T-cell (primary cell): ENCODE measurements around the gene ARHGEF28. TPM values are rescaled to one million over a fixed set of nuclear protein-coding genes. Genes with fewer than 3 reads are reported as not detected.

Experiments used
- ATAC-seq, 4 experiments: fragments of 200-7000 bp in 3 of 4; fragments of 150-1000 bp in 1 of 4; cut with Tn5 transposase; replicated peaks in 1 of 4; 1 replicate in 3 of 4; 2 replicates in 1 of 4; pipeline ENCODE4 v1.10.0; 2021; ENCODE audit warnings: moderate library complexity in 3 of 4, mild to moderate bottlenecking in 2 of 4, moderate number of reproducible peaks in 1 of 4
- CTCF ChIA-PET, 2 donors: fragments of 300-600 bp; sonication (Branson Sonifier 250); formaldehyde crosslinking; loops; one replicate each; lab custom pipeline; 2022; ENCODE audit warnings: antibody characterized with exemption in 2 of 2; lab: Charles Lee
- POLR2A ChIA-PET, 2 donors: fragments of 300-600 bp; sonication (Branson Sonifier 250); formaldehyde crosslinking; loops; one replicate each; lab custom pipeline; 2022; ENCODE audit warnings: antibody characterized with exemption in 2 of 2; lab: Charles Lee
- DNase-seq, 35 experiments: peaks; one replicate each; pipeline versions ENCODE4 v3.0.0 to v3.0.0-alpha.2; 2013 to 2023
- H3K27ac ChIP-seq: one replicate; pipeline ENCODE4 v1.5.1; 2013; ENCODE audit warnings: low read length
- H3K27me3 ChIP-seq, 2 experiments: replicated peaks in 1 of 2; 1 replicate in 1 of 2; 2 replicates in 1 of 2; pipeline versions ENCODE4 v1.6.1 to v1.7.0; 2013; ENCODE audit warnings: low read length in 1 of 2, mixed read lengths in 1 of 2; ENCODE audit not compliant: control insufficient read depth in 2 of 2, insufficient read depth in 2 of 2; ENCODE audit errors: extremely low read depth in 1 of 2
- H3K36me3 ChIP-seq, 2 donors: 1 replicate in 1 of 2; 2 replicates in 1 of 2; pipeline versions ENCODE4 v1.6.1 to v1.7.0; 2013; ENCODE audit warnings: low read length in 1 of 2; ENCODE audit not compliant: control insufficient read depth in 2 of 2, insufficient read depth in 1 of 2; ENCODE audit errors: extremely low read depth in 1 of 2
- H3K4me1 ChIP-seq, 2 experiments: 1 replicate in 1 of 2; 2 replicates in 1 of 2; pipeline versions ENCODE4 v1.6.1 to v1.7.0; 2013; ENCODE audit warnings: low read length in 2 of 2, mixed read lengths in 1 of 2; ENCODE audit not compliant: insufficient read depth in 2 of 2, control insufficient read depth in 1 of 2; ENCODE audit errors: extremely low read depth in 1 of 2
- H3K4me3 ChIP-seq, 2 donors: 1 replicate in 1 of 2; 2 replicates in 1 of 2; pipeline versions ENCODE4 v1.5.1 to v1.7.0; 2013; ENCODE audit warnings: mild to moderate bottlenecking in 2 of 2, low read length in 1 of 2, moderate library complexity in 1 of 2; ENCODE audit not compliant: control insufficient read depth in 1 of 2; ENCODE audit errors: extremely low read depth in 1 of 2
- H3K9me3 ChIP-seq: 2 replicates; pipeline ENCODE4 v1.7.0; 2013
- H3K27ac Mint-ChIP-seq, 2 donors: one replicate each; pipeline ENCODE4 v1.8.0; 2020 to 2021; ENCODE audit warnings: mild to moderate bottlenecking in 2 of 2, mixed read lengths in 2 of 2
- H3K27me3 Mint-ChIP-seq, 2 donors: one replicate each; pipeline ENCODE4 v1.8.0; 2021 to 2022; ENCODE audit warnings: mixed read lengths in 2 of 2
- H3K36me3 Mint-ChIP-seq: one replicate; pipeline ENCODE4 v1.8.0; 2021; ENCODE audit warnings: mixed read lengths
- H3K4me1 Mint-ChIP-seq, 3 donors: one replicate each; pipeline ENCODE4 v1.8.0; 2020 to 2022; ENCODE audit warnings: mixed read lengths in 3 of 3, mild to moderate bottlenecking in 1 of 3
- H3K4me3 Mint-ChIP-seq, 3 donors: one replicate each; pipeline ENCODE4 v1.8.0; 2020 to 2022; ENCODE audit warnings: mild to moderate bottlenecking in 3 of 3, mixed read lengths in 3 of 3, moderate library complexity in 3 of 3
- H3K9me3 Mint-ChIP-seq, 3 donors: one replicate each; pipeline ENCODE4 v1.8.0; 2020 to 2022; ENCODE audit warnings: mixed read lengths in 3 of 3
- WGBS: methylation state at CpG from one replicate; pipeline ENCODE4 v1.1.5; 2013; ENCODE audit warnings: missing lambda C conversion rate; ENCODE audit not compliant: insufficient coverage; 5-methylcytosine and 5-hydroxymethylcytosine counted together
- total RNA-seq, 35 experiments: library from RNA in 6 of 35; stranded (reverse) in 6 of 35; fragments of 120-200 nt in 1 of 35; gene quantifications; one replicate each; pipeline versions ENCODE4 v1.2.1 to v1.2.4 and lab custom pipeline; 2013 to 2026

The ARHGEF28 gene
- total RNA-seq, 5 donors from 2014 or later (not counting 1 experiment from before 2014, with no cell fraction given) = 0.05 to 0.73 (median 0.36) TPM

DNA sequence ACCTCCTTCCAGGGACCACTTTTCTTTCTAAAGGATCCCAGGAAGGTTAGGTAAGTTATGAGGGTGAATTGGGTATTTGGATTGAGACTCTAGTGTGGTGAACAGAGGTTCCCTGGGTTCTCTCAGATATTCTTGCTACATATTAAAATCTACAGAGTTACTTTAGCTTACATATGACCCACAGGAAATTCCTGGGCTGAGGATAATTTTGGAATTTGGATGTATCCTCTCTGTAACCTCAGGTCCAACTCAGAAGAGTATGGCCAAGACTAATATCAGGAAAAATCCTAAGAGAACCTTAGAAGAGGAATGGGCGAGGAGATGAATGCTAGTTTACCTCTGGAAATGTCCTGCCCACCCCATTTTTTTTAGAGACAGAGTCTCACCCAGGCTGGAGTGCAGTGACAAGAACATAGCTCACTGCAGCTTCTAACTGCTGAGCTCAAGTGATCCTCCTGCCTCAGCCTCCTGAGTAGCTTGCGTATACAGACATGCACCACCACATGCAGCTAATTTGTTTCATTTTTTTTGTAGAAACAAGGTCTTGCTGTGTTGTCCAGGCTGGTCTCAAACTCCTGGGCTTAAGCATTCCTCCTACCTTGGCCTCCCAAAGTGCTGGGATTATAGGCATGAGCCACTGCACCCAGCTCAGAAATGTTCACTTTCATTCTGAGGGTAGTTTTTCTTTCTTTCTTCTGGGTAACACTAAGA, 196.4 kb downstream of the ARHGEF28 start:
- no peaks in the 10 kb centered on the region for H3K4me1 Mint-ChIP-seq
- H3K27ac Mint-ChIP-seq = no peak overlapping the region
- no peaks in the 10 kb centered on the region for H3K9me3 ChIP-seq

DNA sequence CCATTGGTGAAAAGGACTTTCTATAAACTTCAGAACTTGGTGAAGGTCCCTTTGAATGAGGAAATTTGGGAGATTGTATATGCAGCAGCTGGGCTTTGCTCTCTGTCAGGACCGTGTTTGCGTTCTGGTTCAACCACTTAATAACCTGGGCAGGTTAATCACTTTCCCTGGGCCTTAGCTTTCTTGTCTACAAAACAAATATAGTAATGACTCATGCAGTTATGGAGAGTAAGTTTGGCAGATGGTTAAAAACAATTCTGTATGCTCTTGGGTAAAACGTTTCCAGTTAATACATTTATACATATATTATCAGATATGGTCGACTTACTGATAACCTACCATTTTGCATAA, 197.0 kb downstream of the ARHGEF28 start:
- Histone ChIP-seq H3K4me3 (no peak overlapping the region), H3K27me3 (peaks cover 0 to 3% of the 10 kb centered on the region in 2 experiments), H3K36me3 (no peaks in the 10 kb centered on the region), H3K4me1 (no peaks in the 10 kb centered on the region), H3K27ac (no peak overlapping the region), H3K9me3 (no peaks in the 10 kb centered on the region)
- WGBS = no CpG with 5 or more reads among the region's 4 CpGs
- ChIA-PET CTCF (no interaction called here), POLR2A (no interaction called here)
- Mint-ChIP-seq H3K9me3 (no peaks in the 10 kb centered on the region), H3K4me3 (no peak overlapping the region), H3K4me1 (no peaks in the 10 kb centered on the region), H3K27ac (no peak overlapping the region), H3K27me3 (peaks cover 0 to 10% of the 10 kb centered on the region in 2 donors), H3K36me3 (no peaks in the 10 kb centered on the region)
- DNase-seq = no peak
- ATAC-seq = no peak

More for the DNA sequence above, 196.4 kb downstream of the ARHGEF28 start:
- H3K27me3 Mint-ChIP-seq = peaks cover 0 to 10% of the 10 kb centered on the region in 2 donors
- no peak overlapping the region for H3K4me3 Mint-ChIP-seq
- H3K36me3 Mint-ChIP-seq = no peaks in the 10 kb centered on the region
- ChIA-PET CTCF (interaction anchor here in 1 of 2 donors (0.6 kb wide), 1 partner anchor 30 kb away, joined by 3 read pairs; no protein-coding TSS in a partner anchor), POLR2A (no interaction called here)
- Histone ChIP-seq H3K36me3 (no peaks in the 10 kb centered on the region), H3K4me1 (no peaks in the 10 kb centered on the region), H3K4me3 (no peak overlapping the region), H3K27ac (no peak overlapping the region), H3K27me3 (peaks cover 0 to 3% of the 10 kb centered on the region in 2 experiments)
- ATAC-seq = no peak
- H3K9me3 Mint-ChIP-seq = no peaks in the 10 kb centered on the region
- DNase-seq = no peak
- 86% methylated on average over 1 of the region's 2 CpGs for WGBS

DNA sequence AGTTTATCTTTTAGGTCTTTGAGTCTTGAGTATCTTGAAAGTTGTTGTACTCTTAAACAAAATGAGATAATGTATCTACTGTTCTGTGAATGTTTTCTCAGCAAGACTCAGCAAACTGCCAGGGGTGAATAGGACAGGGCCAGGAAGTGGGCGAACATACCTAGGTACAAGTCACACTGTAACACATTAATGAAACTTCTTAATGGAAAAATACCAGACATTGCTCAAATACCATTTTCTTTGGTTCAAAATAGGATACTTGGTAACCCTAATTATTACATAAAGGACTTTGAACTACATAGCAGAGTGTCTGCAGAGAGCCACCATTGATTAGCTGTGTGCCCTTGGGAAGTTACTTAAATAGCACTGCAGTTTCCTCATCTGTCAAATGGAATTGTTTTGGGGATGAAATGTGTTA, 197.5 kb downstream of the ARHGEF28 start:
- H3K27ac Mint-ChIP-seq = no peak overlapping the region
- Histone ChIP-seq H3K4me1 (no peaks in the 10 kb centered on the region), H3K27ac (no peak overlapping the region), H3K27me3 (peaks cover 0 to 3% of the 10 kb centered on the region in 2 experiments), H3K4me3 (no peak overlapping the region), H3K9me3 (no peaks in the 10 kb centered on the region), H3K36me3 (no peaks in the 10 kb centered on the region)
- WGBS = no CpG with 5 or more reads among the region's 1 CpG
- H3K4me3 Mint-ChIP-seq = no peak overlapping the region
- H3K27me3 Mint-ChIP-seq = peaks cover 0 to 10% of the 10 kb centered on the region in 2 donors
- ChIA-PET CTCF (no interaction called here), POLR2A (no interaction called here)
- no peaks in the 10 kb centered on the region for H3K9me3 Mint-ChIP-seq
- no peak for DNase-seq
- no peaks in the 10 kb centered on the region for H3K4me1 Mint-ChIP-seq
- no peaks in the 10 kb centered on the region for H3K36me3 Mint-ChIP-seq
- no peak for ATAC-seq

DNA sequence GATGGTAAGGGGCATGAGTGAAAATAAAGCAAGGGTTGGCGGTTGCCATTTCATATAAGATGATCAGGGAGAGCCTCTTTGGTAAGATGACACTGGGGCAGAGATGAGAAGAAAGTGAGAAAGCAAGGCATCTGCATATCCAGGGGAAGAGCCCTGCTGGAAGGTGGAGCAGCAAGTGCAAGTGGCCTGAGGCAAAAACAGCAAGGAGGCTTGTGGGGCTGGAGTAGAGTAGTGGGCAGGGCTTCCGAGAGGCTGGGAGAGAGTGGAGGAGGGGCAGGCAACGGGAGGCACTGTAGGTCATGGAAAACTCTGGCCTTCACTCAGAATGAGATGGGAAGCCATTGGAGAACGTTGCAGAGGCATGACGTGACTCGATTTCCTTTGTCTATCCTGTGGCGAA, 199.2 kb downstream of the ARHGEF28 start:
- H3K27ac Mint-ChIP-seq = no peak overlapping the region
- CTCF ChIA-PET = no interaction called here
- H3K27me3 Mint-ChIP-seq = peaks cover 0 to 10% of the 10 kb centered on the region in 2 donors
- H3K36me3 ChIP-seq = no peaks in the 10 kb centered on the region
- H3K4me3 Mint-ChIP-seq = no peak overlapping the region
- DNase-seq = no peak
- WGBS = 83% methylated on average over 6 of the region's 7 CpGs
- ATAC-seq = no peak
- H3K9me3 Mint-ChIP-seq = no peaks in the 10 kb centered on the region
- H3K27me3 ChIP-seq = peaks cover 0 to 3% of the 10 kb centered on the region in 2 experiments
- no peaks in the 10 kb centered on the region for H3K4me1 ChIP-seq
- H3K36me3 Mint-ChIP-seq = no peaks in the 10 kb centered on the region
- no peaks in the 10 kb centered on the region for H3K9me3 ChIP-seq
- no peaks in the 10 kb centered on the region for H3K4me1 Mint-ChIP-seq
- H3K27ac ChIP-seq = no peak overlapping the region
- POLR2A ChIA-PET = no interaction called here
- H3K4me3 ChIP-seq = no peak overlapping the region

DNA sequence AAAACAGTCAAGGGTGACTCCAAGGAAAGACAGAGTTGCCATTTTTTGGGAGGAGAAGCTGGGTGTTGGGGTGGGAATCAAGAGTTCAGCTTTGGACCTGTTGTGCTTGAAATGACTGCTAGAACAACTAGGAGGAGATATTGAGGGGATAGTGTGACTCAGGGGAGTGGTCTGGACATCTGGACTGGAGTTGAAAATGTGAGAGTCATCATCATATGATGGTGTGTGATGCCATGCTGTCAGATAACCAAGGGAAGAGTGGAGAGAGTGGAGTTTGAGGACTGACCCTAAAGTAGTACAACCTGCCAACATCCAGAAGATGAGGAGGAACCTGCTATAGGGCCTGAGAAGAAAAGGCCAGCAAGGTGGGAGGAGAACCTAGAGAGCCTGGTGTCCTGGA, 199.7 kb downstream of the ARHGEF28 start:
- no peaks in the 10 kb centered on the region for H3K36me3 Mint-ChIP-seq
- Histone ChIP-seq H3K27me3 (peaks cover 0 to 3% of the 10 kb centered on the region in 2 experiments), H3K27ac (no peak overlapping the region), H3K36me3 (no peaks in the 10 kb centered on the region), H3K4me3 (no peak overlapping the region), H3K9me3 (no peaks in the 10 kb centered on the region), H3K4me1 (no peaks in the 10 kb centered on the region)
- CTCF ChIA-PET = no interaction called here
- H3K4me3 Mint-ChIP-seq = no peak overlapping the region
- peaks cover 0 to 7% of the 10 kb centered on the region in 2 donors for H3K27me3 Mint-ChIP-seq
- no peaks in the 10 kb centered on the region for H3K4me1 Mint-ChIP-seq
- POLR2A ChIA-PET = no interaction called here
- DNase-seq (no peak), ATAC-seq (no peak)
- no peak overlapping the region for H3K27ac Mint-ChIP-seq
- no peaks in the 10 kb centered on the region for H3K9me3 Mint-ChIP-seq

DNA sequence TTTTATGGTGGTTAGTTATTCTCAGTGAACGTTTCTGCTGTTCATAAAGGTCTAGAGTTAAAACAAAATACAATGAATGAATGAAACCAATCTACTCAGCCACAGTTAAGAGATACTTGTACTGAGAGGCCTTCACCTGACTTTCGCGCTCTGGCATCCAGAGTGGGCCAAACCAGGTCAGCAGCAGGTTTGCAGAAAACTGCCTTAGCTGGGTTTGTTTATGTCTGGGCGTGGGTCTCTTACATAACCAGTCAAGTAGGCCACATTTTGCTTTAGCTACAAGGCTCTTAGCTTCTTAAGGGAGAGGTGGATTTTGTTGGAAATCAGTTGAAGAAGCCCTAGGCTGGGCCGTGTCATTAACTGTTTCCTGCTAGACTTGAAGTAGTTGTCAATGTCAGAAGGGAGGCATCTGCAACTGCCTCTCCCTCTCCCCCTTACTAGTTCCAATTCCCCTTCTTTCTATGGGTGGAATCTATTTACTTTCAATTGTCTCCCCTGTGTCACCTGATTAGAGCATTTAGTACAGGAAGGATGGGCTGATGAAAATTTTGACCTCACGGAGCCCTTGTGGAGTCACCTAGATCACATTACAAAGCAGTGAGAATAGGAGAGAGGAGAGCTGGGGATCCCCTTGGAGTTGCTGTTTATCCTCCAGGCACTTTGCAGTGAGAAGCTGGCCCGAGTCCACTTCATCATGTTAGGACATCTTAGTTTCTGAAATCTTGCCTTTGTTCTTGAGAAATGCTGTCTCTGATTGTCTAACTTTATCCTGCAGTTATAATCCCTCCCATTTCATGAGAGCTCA, 200.5 kb downstream of the ARHGEF28 start:
- no peaks in the 10 kb centered on the region for H3K36me3 Mint-ChIP-seq
- DNase-seq (no peak), ATAC-seq (no peak)
- H3K4me3 Mint-ChIP-seq = no peak overlapping the region
- no peaks in the 10 kb centered on the region for H3K4me1 Mint-ChIP-seq
- CTCF ChIA-PET = no interaction called here
- H3K27me3 Mint-ChIP-seq = peaks cover 0 to 4% of the 10 kb centered on the region in 2 donors
- no peak overlapping the region for H3K27ac ChIP-seq
- H3K27me3 ChIP-seq = peaks cover 0 to 3% of the 10 kb centered on the region in 2 experiments
- WGBS = 80% methylated on average over 1 of the region's 7 CpGs
- H3K9me3 ChIP-seq = no peaks in the 10 kb centered on the region
- H3K4me3 ChIP-seq = no peak overlapping the region
- no peaks in the 10 kb centered on the region for H3K36me3 ChIP-seq
- H3K4me1 ChIP-seq = no peaks in the 10 kb centered on the region
- POLR2A ChIA-PET = no interaction called here
- no peaks in the 10 kb centered on the region for H3K9me3 Mint-ChIP-seq
- no peak overlapping the region for H3K27ac Mint-ChIP-seq
